Testis (tissue), 3 donors: ENCODE results near the gene RUNDC3A. TPM values are rescaled to one million over a fixed set of nuclear protein-coding genes. Genes with fewer than 3 reads are reported as not detected.

ENCODE experiments used
- DNase-seq: peaks from one replicate; pipeline ENCODE4 v3.0.0-alpha.2; 2019
- H3K27ac ChIP-seq, 2 donors: fragments of 200-600 bp; sonication (generic); one replicate each; pipeline ENCODE4 v1.5.1; 2019
- H3K27me3 ChIP-seq: fragments of 200-600 bp; sonication (generic); one replicate; pipeline ENCODE4 v1.5.1; 2019
- H3K36me3 ChIP-seq: fragments of 200-600 bp; sonication (generic); one replicate; pipeline ENCODE4 v1.5.1; 2017; ENCODE audit warnings: low read depth; ENCODE audit errors: missing control alignments
- H3K4me1 ChIP-seq: fragments of 200-600 bp; sonication (generic); one replicate; pipeline ENCODE4 v1.5.1; 2019
- H3K4me3 ChIP-seq, 2 donors: fragments of 200-600 bp; sonication (generic); one replicate each; pipeline ENCODE4 v1.5.1; 2017 to 2019
- H3K9me3 ChIP-seq: fragments of 200-600 bp; sonication (generic); one replicate; pipeline ENCODE4 v1.5.1; 2017
- POLR2A ChIP-seq: fragments of 450-650 bp; IDR thresholded peaks from one replicate; pipeline ENCODE4 v1.6.1; 2017; ENCODE audit warnings: antibody characterized with exemption, mild to moderate bottlenecking, moderate library complexity
- WGBS, 2 donors: methylation state at CpG; one replicate each; pipeline ENCODE4 v1.1.5; 2018; 5-methylcytosine and 5-hydroxymethylcytosine counted together
- intact Hi-C: fragments of 100-400 bp; cut with DNase I; formaldehyde crosslinking; loops from one replicate; pipeline ENCODE4 v1.15.1; 2023; ENCODE audit warnings: low total_unique reads
- polyA plus RNA-seq: library from polyadenylated mRNA; stranded (reverse); fragments of 350-450 nt; fragmentation: Illumina TruSeq; extraction: RNeasy Lipid Tissue Mini Kit (QIAGEN cat#74804); gene quantifications from one replicate; pipeline ENCODE4 v1.2.3, GENCODE V29; 2014; ENCODE audit warnings: low read depth, low replicate concordance; ENCODE audit not compliant: insufficient read depth
- total RNA-seq, 2 donors: library from RNA; depleted of rRNA; stranded (reverse); fragments of >200 nt; gene quantifications; one replicate each; pipeline ENCODE4 v1.2.3, GENCODE V29; 2016
- TF ChIP-seq, protein P1 (sequence below), 3 experiments: fragments of 450-650 bp in 2 of 3; fragments of 200-600 bp in 1 of 3; sonication (generic) in 1 of 3; IDR thresholded peaks; one replicate each; pipeline ENCODE4 v1.5.1; 2016 to 2019; ENCODE audit warnings: antibody characterized with exemption in 3 of 3, mild to moderate bottlenecking in 2 of 3, moderate library complexity in 1 of 3

RUNDC3A gene
- total and polyA plus RNA-seq, 3 donors from 2014 or later, result 14.6 to 53.1 (median 17.5) TPM

DNA sequence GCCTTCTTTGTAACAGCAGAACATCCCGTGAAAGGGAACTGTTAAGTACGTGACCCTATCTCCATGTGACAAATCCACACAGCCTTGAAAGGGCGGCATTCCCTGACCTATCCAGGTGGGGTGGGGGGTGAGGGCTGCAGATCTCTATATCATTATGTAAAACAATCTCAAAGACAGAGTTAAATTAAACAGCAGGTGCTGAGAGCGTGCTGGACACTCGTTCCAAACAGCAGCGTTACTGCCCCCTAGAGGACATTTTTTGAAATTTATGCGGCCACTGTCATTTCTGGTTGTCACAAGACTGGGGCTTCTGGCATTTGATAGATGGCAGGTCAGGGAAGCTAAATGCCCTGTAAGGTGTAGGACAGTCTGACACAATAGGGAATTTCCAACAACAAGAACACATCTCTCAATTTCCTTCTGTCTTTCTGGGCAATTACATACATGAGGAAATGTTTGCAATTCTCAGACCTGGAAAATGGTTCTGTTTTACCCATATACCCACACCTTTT lies 22.9 kb downstream of the RUNDC3A start:
- Histone ChIP-seq H3K27me3 (no peaks in the 10 kb centered on the region), H3K27ac (no peak overlapping the region), H3K9me3 (no peaks in the 10 kb centered on the region), H3K36me3 (no peaks in the 10 kb centered on the region), H3K4me3 (no peak overlapping the region), H3K4me1 (no peaks in the 10 kb centered on the region)
- WGBS, 2 donors, result 13 to 17% methylated on average over 7 of the region's 7 CpGs
- TF ChIP-seq POLR2A, result no peak
- TF ChIP-seq, protein P1, sequence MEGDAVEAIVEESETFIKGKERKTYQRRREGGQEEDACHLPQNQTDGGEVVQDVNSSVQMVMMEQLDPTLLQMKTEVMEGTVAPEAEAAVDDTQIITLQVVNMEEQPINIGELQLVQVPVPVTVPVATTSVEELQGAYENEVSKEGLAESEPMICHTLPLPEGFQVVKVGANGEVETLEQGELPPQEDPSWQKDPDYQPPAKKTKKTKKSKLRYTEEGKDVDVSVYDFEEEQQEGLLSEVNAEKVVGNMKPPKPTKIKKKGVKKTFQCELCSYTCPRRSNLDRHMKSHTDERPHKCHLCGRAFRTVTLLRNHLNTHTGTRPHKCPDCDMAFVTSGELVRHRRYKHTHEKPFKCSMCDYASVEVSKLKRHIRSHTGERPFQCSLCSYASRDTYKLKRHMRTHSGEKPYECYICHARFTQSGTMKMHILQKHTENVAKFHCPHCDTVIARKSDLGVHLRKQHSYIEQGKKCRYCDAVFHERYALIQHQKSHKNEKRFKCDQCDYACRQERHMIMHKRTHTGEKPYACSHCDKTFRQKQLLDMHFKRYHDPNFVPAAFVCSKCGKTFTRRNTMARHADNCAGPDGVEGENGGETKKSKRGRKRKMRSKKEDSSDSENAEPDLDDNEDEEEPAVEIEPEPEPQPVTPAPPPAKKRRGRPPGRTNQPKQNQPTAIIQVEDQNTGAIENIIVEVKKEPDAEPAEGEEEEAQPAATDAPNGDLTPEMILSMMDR (IDR thresholded peaks at IDR 0.05), result peak; percentile 69 to 92 (median 79)
- peak; percentile 89 for DNase-seq
- intact Hi-C loops, result no loop called here

DNA sequence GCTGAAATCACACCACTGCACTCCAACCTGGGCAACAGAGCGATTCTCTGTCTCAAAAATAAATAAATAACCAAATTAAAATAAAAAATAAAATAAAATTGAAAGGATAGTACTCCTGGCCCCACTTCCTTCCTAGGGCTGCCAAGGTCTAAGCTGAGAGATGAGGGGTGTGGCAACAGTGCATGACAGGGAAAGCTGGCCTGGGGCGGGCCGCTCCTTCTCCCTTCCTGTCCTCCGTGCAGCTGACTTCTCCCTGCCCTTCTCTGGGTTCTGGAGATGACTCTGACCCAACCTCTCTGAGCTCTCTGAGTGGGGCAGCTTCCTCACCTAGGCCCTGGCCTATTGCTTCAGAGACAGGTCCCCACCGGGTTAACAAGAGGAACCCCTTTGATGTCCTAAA lies 25.0 kb downstream of the RUNDC3A start:
- no peaks in the 10 kb centered on the region for H3K36me3 ChIP-seq
- intact Hi-C loops, result no loop called here
- 68 to 73% methylated on average over 5 of the region's 5 CpGs for WGBS, 2 donors
- no peaks in the 10 kb centered on the region for H3K4me1 ChIP-seq
- H3K9me3 ChIP-seq, result no peaks in the 10 kb centered on the region
- no peak for DNase-seq
- no peak overlapping the region for H3K4me3 ChIP-seq
- TF ChIP-seq, protein P1 (IDR thresholded peaks at IDR 0.05), result no peak
- no peak for TF ChIP-seq POLR2A
- no peaks in the 10 kb centered on the region for H3K27me3 ChIP-seq
- no peak overlapping the region for H3K27ac ChIP-seq

DNA sequence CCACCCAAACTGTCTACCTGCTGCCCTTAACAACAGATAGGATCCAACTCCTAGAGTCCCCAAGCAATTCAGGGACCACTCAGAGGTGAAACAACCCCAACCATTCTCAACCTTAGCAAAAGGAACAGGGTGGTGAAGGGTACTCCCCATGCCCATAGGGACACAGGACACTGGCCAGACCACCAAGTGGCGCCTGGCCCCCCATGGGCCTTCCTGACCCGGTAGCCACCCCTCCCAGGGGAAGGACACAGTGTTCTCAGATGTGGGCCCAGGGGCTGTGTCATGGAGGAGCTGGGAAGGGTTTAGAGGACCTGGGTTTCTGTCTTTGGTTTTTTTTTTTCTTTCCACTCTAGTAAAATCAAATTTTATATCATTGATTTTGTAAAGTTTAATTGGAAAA lies 25.9 kb downstream of the RUNDC3A start:
- Histone ChIP-seq H3K27me3 (no peaks in the 10 kb centered on the region), H3K4me1 (no peaks in the 10 kb centered on the region), H3K9me3 (no peaks in the 10 kb centered on the region), H3K27ac (no peak overlapping the region), H3K4me3 (no peak overlapping the region), H3K36me3 (no peaks in the 10 kb centered on the region)
- intact Hi-C loops, result no loop called here
- 51 to 70% methylated on average over 2 of the region's 2 CpGs for WGBS, 2 donors
- TF ChIP-seq POLR2A, result no peak
- TF ChIP-seq, protein P1 (IDR thresholded peaks at IDR 0.05), result no peak
- no peak for DNase-seq

DNA sequence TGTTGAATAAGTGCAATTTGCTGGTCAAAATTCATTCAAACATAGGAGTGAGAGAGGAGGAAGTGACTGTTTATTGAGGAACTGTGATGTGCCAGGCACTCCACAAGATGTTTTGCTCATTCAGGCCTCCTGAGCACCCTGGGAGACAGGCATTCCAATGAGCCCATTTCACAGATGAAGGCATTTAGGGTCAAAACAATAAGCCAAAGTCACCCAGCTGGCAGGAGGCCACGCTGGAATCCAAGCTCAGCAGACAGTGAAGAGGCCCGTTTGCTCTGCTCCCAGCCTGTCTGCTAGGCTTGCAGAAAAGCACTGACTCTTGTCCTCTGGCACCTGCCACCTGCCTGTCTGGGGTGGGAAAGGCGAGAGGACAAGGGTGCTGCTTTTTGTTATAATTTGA lies 26.3 kb downstream of the RUNDC3A start:
- no peak for DNase-seq
- WGBS, 2 donors, result 66 to 79% methylated on average over 3 of the region's 3 CpGs
- H3K27me3 ChIP-seq, result no peaks in the 10 kb centered on the region
- no peak overlapping the region for H3K27ac ChIP-seq
- intact Hi-C loops, result no loop called here
- H3K9me3 ChIP-seq, result no peaks in the 10 kb centered on the region
- H3K4me1 ChIP-seq, result no peaks in the 10 kb centered on the region
- no peak overlapping the region for H3K4me3 ChIP-seq
- no peaks in the 10 kb centered on the region for H3K36me3 ChIP-seq
- TF ChIP-seq, protein P1 (IDR thresholded peaks at IDR 0.05), result no peak
- TF ChIP-seq POLR2A, result no peak

DNA sequence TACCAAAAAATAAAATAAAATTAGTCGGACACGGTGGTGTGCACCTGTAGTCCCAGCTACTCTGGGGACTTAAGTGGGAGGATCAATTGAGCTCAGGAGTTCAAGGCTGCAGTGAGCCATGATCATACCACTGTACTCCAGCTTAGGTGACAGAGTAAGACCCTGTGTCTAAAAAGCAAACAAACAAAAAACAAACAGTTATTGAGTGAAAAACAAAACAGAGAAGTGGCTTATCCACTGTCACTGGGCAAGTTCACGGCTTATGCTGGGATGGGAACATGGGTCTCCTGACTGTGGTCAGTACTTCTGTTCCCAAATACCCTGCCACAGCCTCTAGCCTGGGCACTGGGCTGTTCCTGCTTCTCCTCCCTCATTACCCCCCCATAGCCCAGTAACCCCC lies 27.2 kb downstream of the RUNDC3A start:
- no peaks in the 10 kb centered on the region for H3K9me3 ChIP-seq
- intact Hi-C loops, result no loop called here
- H3K4me3 ChIP-seq, result no peak overlapping the region
- H3K36me3 ChIP-seq, result no peaks in the 10 kb centered on the region
- H3K4me1 ChIP-seq, result no peaks in the 10 kb centered on the region
- H3K27me3 ChIP-seq, result no peaks in the 10 kb centered on the region
- no peak overlapping the region for H3K27ac ChIP-seq
- TF ChIP-seq POLR2A, result no peak
- TF ChIP-seq, protein P1 (IDR thresholded peaks at IDR 0.05), result no peak
- DNase-seq, result no peak
- WGBS, 2 donors, result 54 to 58% methylated on average over 3 of the region's 3 CpGs
